Right atrium auricular region (tissue), 2 donors: ENCODE data around the gene SCAMP2. TPM values are rescaled to one million over a fixed set of nuclear protein-coding genes. Genes with fewer than 3 reads are reported as not detected.
A peak's percentile ranks its signal among the peaks of the same experiment; 100 is the strongest.

ENCODE experiments used
- DNase-seq: peaks from one replicate; pipeline ENCODE4 v3.0.0-alpha.2; 2019; ENCODE audit warnings: low spot score
- H3K27ac ChIP-seq, 2 donors: fragments of 200-600 bp; sonication (generic); 1 replicate in 1 of 2; 2 replicates in 1 of 2; pipeline ENCODE4 v1.5.1; 2016 to 2019
- H3K27me3 ChIP-seq, 2 donors: fragments of 200-600 bp; sonication (generic); one replicate each; pipeline versions ENCODE4 v1.5.1 to v1.6.0; 2017 to 2019
- H3K36me3 ChIP-seq: fragments of 200-600 bp; sonication (generic); one replicate; pipeline ENCODE4 v1.5.1; 2016
- H3K4me1 ChIP-seq, 2 donors: fragments of 200-600 bp; sonication (generic); one replicate each; pipeline versions ENCODE4 v1.5.1 to v1.6.0; 2017 to 2019
- H3K4me3 ChIP-seq, 2 donors: fragments of 200-600 bp; sonication (generic); 1 replicate in 1 of 2; 2 replicates in 1 of 2; pipeline ENCODE4 v1.5.1; 2017 to 2019; ENCODE audit warnings: mild to moderate bottlenecking in 1 of 2, moderate library complexity in 1 of 2
- H3K9me3 ChIP-seq, 2 donors: fragments of 200-600 bp; sonication (generic); one replicate each; pipeline ENCODE4 v1.5.1; 2019
- CTCF ChIP-seq, 2 donors: fragments of 200-600 bp; sonication (generic); IDR thresholded peaks; one replicate each; pipeline ENCODE4 v1.5.1; 2019; ENCODE audit warnings: antibody characterized with exemption in 2 of 2
- total RNA-seq, 2 donors: library from RNA; depleted of rRNA; stranded (reverse); fragments of >200 nt; gene quantifications; one replicate each; pipeline ENCODE4 v1.1.0, GENCODE V29; 2016

The SCAMP2 gene
- total RNA-seq, 2 donors from 2014 or later, result 72.3 to 80.9 TPM

GRCh38 chr15:74821790-74822158, 51.4 kb downstream of the SCAMP2 start:
- Histone ChIP-seq H3K4me1 (peaks cover 0 to 44% of the 10 kb centered on the region in 2 donors), H3K4me3 (no peak overlapping the region), H3K27ac (peak overlapping the region; percentile 81 to 83), H3K27me3 (no peaks in the 10 kb centered on the region), H3K9me3 (no peaks in the 10 kb centered on the region), H3K36me3 (no peaks in the 10 kb centered on the region)
- TF ChIP-seq CTCF (IDR thresholded peaks at IDR 0.05), result no peak
- DNase-seq, result no peak

- Histone ChIP-seq H3K9me3 (no peaks in the 10 kb centered on the region), H3K4me3 (no peak overlapping the region), H3K27me3 (no peaks in the 10 kb centered on the region), H3K27ac (peak overlapping the region; percentile 81 to 83), H3K4me1 (peaks cover 0 to 44% of the 10 kb centered on the region in 2 donors), H3K36me3 (no peaks in the 10 kb centered on the region)
- no peak for TF ChIP-seq CTCF (IDR thresholded peaks at IDR 0.05)
- no peak for DNase-seq
Measured at GRCh38 chr15:74821091-74821789, 51.9 kb downstream of the SCAMP2 start.

- no peak overlapping the region for H3K4me3 ChIP-seq
- peaks cover 0 to 53% of the 10 kb centered on the region in 2 donors for H3K4me1 ChIP-seq
- H3K27ac ChIP-seq, result peak overlapping the region; percentile 81 to 83
- DNase-seq, result no peak
- H3K36me3 ChIP-seq, result no peaks in the 10 kb centered on the region
- H3K9me3 ChIP-seq, result no peaks in the 10 kb centered on the region
- no peaks in the 10 kb centered on the region for H3K27me3 ChIP-seq
- no peak for TF ChIP-seq CTCF (IDR thresholded peaks at IDR 0.05)
Measured at GRCh38 chr15:74820056-74820455, 53.1 kb downstream of the SCAMP2 start.

- peak overlapping the region; percentile 83 to 86 for H3K27ac ChIP-seq
- H3K4me3 ChIP-seq, result no peak overlapping the region
- no peak for DNase-seq
Measured at GRCh38 chr15:74817370-74817737, 55.8 kb downstream of the SCAMP2 start.

GRCh38 chr15:74816624-74817369, 56.4 kb downstream of the SCAMP2 start:
- Histone ChIP-seq H3K27me3 (no peaks in the 10 kb centered on the region), H3K9me3 (no peaks in the 10 kb centered on the region), H3K36me3 (no peaks in the 10 kb centered on the region), H3K27ac (peak overlapping the region; percentile 83 to 86), H3K4me1 (peaks cover 0 to 53% of the 10 kb centered on the region in 2 donors), H3K4me3 (no peak overlapping the region)
- no peak for DNase-seq
- TF ChIP-seq CTCF (IDR thresholded peaks at IDR 0.05), result no peak

More at GRCh38 chr15:74817370-74817737, 55.8 kb downstream of the SCAMP2 start:
- H3K27me3 ChIP-seq, result no peaks in the 10 kb centered on the region
- H3K9me3 ChIP-seq, result no peaks in the 10 kb centered on the region
- H3K4me1 ChIP-seq, result peaks cover 0 to 53% of the 10 kb centered on the region in 2 donors
- peak in 1 of 2 donors; percentile 56 for TF ChIP-seq CTCF (IDR thresholded peaks at IDR 0.05)
- no peaks in the 10 kb centered on the region for H3K36me3 ChIP-seq
